Caco-2 (cell line): ENCODE results near the gene RBKS. TPM values are rescaled to one million over a fixed set of nuclear protein-coding genes. Genes with fewer than 3 reads are reported as not detected.
A peak's percentile ranks its signal among the peaks of the same experiment; 100 is the strongest.

ENCODE experiments used
- BruUV-seq: library from RNA; stranded (reverse); fragments of 400-500 nt; replicated peaks from 2 replicates; lab custom pipeline; 2021; lab: Mats Ljungman, UMichigan
- CTCF ChIA-PET: fragments of 300-600 bp; sonication (Branson Sonifier 250); formaldehyde crosslinking; loops from one replicate; lab custom pipeline; 2022; ENCODE audit warnings: antibody characterized with exemption; lab: Charles Lee
- POLR2A ChIA-PET: fragments of 300-600 bp; sonication (Branson Sonifier 250); formaldehyde crosslinking; loops from one replicate; lab custom pipeline; 2022; ENCODE audit warnings: antibody characterized with exemption; lab: Charles Lee
- DNase-seq, 2 experiments: peaks; one replicate each; pipeline versions ENCODE4 v3.0.0 to v3.0.0-alpha.2; 2020 to 2022
- H3K27me3 ChIP-seq: replicated peaks from 2 replicates; pipeline ENCODE4 v1.6.0; 2011; ENCODE audit warnings: low read length; ENCODE audit not compliant: control insufficient read depth, insufficient read depth
- H3K36me3 ChIP-seq: 2 replicates; pipeline ENCODE4 v1.5.1; 2011; ENCODE audit warnings: low read length; ENCODE audit not compliant: control insufficient read depth, insufficient read depth
- H3K4me1 ChIP-seq: fragments of 250-450 bp; sonication (Bioruptor Pico); 2 replicates; pipeline ENCODE4 v1.5.1; 2020; ENCODE audit warnings: mild to moderate bottlenecking
- H3K4me3 ChIP-seq: 2 replicates; pipeline ENCODE4 v1.5.1; 2011; ENCODE audit warnings: low read depth, mild to moderate bottlenecking, control low read depth, low read length
- H3K9me3 ChIP-seq: fragments of 250-450 bp; sonication (Bioruptor Pico); 2 replicates; pipeline ENCODE4 v1.5.1; 2020; ENCODE audit warnings: mild to moderate bottlenecking, moderate library complexity
- H3K27ac Mint-ChIP-seq: one replicate; pipeline ENCODE4 v1.8.0; 2022; ENCODE audit warnings: mixed read lengths; ENCODE audit not compliant: unreplicated experiment
- H3K27me3 Mint-ChIP-seq: one replicate; pipeline ENCODE4 v1.8.0; 2022; ENCODE audit warnings: mixed read lengths; ENCODE audit not compliant: insufficient read depth, unreplicated experiment
- H3K36me3 Mint-ChIP-seq: one replicate; pipeline ENCODE4 v1.8.0; 2022; ENCODE audit warnings: mild to moderate bottlenecking, mixed read lengths; ENCODE audit not compliant: insufficient read depth, unreplicated experiment
- H3K4me1 Mint-ChIP-seq: one replicate; pipeline ENCODE4 v1.8.0; 2022; ENCODE audit warnings: low read depth, mixed read lengths; ENCODE audit not compliant: unreplicated experiment
- H3K4me3 Mint-ChIP-seq: one replicate; pipeline ENCODE4 v1.8.0; 2022; ENCODE audit warnings: mild to moderate bottlenecking, moderate library complexity, mixed read lengths; ENCODE audit not compliant: unreplicated experiment
- H3K9me3 Mint-ChIP-seq: one replicate; pipeline ENCODE4 v1.8.0; 2022; ENCODE audit warnings: mixed read lengths; ENCODE audit not compliant: unreplicated experiment
- intact Hi-C: fragments of 100-400 bp; cut with micrococcal nuclease; formaldehyde crosslinking; loops from one replicate; pipeline ENCODE4 v1.10.0; 2022; ENCODE audit not compliant: unreplicated experiment
- total RNA-seq: library from RNA; stranded (reverse); gene quantifications from 2 replicates; pipeline ENCODE4 v1.2.3, GENCODE V29; 2022
- TF ChIP-seq, protein P1 (sequence below), 2 experiments: fragments of 200-600 bp in 1 of 2; IDR thresholded peaks; 1 replicate in 1 of 2; 2 replicates in 1 of 2; pipeline versions ENCODE4 v1.5.1 to v1.8.0; 2011 to 2022; ENCODE audit warnings: antibody characterized with exemption in 1 of 2, control low read depth in 1 of 2, inconsistent platforms in 1 of 2, low read depth in 1 of 2, low read length in 1 of 2, mild to moderate bottlenecking in 1 of 2, moderate library complexity in 1 of 2; ENCODE audit not compliant: insufficient read depth in 1 of 2, severe bottlenecking in 1 of 2, unreplicated experiment in 1 of 2

Gene RBKS
- total RNA-seq, 1 experiment from 2014 or later = 7.4 TPM

DNA sequence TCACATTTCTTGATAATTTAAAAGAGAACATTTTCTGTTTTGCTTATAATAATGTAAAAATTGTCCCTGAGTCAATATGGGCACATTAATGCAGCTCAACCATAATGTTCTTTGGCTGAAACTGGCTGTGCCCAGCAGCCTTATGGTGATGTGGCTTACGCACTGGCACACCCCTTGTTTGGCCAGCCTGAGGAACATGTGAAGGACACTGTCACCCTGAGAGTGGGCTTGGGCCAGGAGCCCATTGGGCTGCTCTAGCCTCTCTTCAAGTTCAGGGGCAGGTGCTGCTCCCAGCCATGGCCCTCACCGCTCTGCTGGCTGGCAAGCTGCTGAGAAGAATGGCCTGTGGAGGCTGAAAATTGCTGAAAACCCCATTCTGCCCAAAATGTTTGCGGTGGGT lies 81.2 kb downstream of the RBKS start:
- BruUV-seq = no TSS peak
- no peaks in the 10 kb centered on the region for H3K9me3 ChIP-seq
- intact Hi-C loops = loop anchor here (5.0 to 10.0 kb wide), 2 partner anchors 76 to 643 kb away; no protein-coding TSS in a partner anchor
- H3K4me3 ChIP-seq = no peak overlapping the region
- ChIA-PET CTCF (no interaction called here), POLR2A (no interaction called here)
- no peaks in the 10 kb centered on the region for H3K4me1 Mint-ChIP-seq
- no peaks in the 10 kb centered on the region for H3K36me3 Mint-ChIP-seq
- H3K4me1 ChIP-seq = peaks cover 9% of the 10 kb centered on the region; the same call in 1 of the 2 replicates
- H3K4me3 Mint-ChIP-seq = no peak overlapping the region
- no peak overlapping the region for H3K27ac Mint-ChIP-seq
- no peaks in the 10 kb centered on the region for H3K36me3 ChIP-seq
- H3K9me3 Mint-ChIP-seq = no peaks in the 10 kb centered on the region
- TF ChIP-seq, protein P1, sequence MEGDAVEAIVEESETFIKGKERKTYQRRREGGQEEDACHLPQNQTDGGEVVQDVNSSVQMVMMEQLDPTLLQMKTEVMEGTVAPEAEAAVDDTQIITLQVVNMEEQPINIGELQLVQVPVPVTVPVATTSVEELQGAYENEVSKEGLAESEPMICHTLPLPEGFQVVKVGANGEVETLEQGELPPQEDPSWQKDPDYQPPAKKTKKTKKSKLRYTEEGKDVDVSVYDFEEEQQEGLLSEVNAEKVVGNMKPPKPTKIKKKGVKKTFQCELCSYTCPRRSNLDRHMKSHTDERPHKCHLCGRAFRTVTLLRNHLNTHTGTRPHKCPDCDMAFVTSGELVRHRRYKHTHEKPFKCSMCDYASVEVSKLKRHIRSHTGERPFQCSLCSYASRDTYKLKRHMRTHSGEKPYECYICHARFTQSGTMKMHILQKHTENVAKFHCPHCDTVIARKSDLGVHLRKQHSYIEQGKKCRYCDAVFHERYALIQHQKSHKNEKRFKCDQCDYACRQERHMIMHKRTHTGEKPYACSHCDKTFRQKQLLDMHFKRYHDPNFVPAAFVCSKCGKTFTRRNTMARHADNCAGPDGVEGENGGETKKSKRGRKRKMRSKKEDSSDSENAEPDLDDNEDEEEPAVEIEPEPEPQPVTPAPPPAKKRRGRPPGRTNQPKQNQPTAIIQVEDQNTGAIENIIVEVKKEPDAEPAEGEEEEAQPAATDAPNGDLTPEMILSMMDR (IDR thresholded peaks at IDR 0.05; ENCODE audit: insufficient read depth in 1 of 2, low read depth in 1 of 2, low read length in 1 of 2, severe bottlenecking in 1 of 2, unreplicated experiment in 1 of 2) = no peak
- no peaks in the 10 kb centered on the region for H3K27me3 ChIP-seq
- H3K27me3 Mint-ChIP-seq = no peaks in the 10 kb centered on the region
- no peak for DNase-seq

DNA sequence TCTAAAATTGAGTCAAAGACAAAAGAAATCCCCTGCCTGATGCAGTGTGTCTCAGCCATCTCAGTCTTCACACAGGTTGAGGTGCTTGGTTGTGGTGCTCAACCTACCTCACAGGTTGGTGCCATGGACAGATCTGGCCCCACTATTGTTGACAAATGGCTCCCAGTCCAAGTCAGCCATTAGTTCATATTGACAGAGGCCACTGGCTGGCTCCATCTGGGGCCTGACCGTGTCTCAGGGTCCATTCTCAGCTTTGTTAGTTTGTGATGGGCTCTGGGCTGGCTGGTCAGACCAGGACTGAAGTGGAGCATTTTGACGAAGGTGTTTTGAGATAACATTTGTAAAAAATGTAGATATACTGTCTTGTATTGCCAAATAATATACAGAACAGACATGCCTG lies 81.8 kb downstream of the RBKS start:
- no TSS peak for BruUV-seq
- Mint-ChIP-seq H3K27me3 (no peaks in the 10 kb centered on the region), H3K9me3 (no peaks in the 10 kb centered on the region), H3K4me1 (no peaks in the 10 kb centered on the region), H3K36me3 (no peaks in the 10 kb centered on the region), H3K27ac (no peak overlapping the region), H3K4me3 (no peak overlapping the region)
- TF ChIP-seq, protein P1 (IDR thresholded peaks at IDR 0.05; ENCODE audit: insufficient read depth in 1 of 2, low read depth in 1 of 2, low read length in 1 of 2, severe bottlenecking in 1 of 2, unreplicated experiment in 1 of 2) = no peak
- no peak for DNase-seq
- H3K9me3 ChIP-seq = no peaks in the 10 kb centered on the region
- ChIA-PET POLR2A (no interaction called here), CTCF (no interaction called here)
- H3K27me3 ChIP-seq = no peaks in the 10 kb centered on the region
- no peak overlapping the region for H3K4me3 ChIP-seq
- intact Hi-C loops = loop anchor here (5.0 to 10.0 kb wide), 2 partner anchors 76 to 644 kb away; no protein-coding TSS in a partner anchor
- peaks cover 9% of the 10 kb centered on the region; the same call in 1 of the 2 replicates for H3K4me1 ChIP-seq
- H3K36me3 ChIP-seq = no peaks in the 10 kb centered on the region

DNA sequence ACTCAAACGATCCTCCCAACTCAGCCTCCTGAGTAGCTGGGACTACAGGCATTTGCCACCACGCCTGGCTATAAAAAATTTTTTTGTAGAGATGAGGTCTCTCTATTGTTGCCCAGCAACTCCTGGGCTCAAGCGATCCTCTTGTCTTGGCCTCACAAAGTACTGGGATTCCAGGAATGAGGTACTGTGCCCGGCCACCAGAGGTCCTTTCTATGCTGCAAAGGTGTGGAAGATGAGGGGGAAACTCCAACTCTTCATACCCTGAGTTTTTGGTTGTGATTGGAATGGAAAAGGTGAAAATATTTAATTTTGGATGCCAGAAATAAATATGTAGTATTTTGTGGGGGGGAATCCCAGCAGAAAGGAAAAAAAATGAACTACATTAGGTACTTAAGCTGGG lies 82.7 kb downstream of the RBKS start:
- H3K4me1 ChIP-seq = peaks cover 16% of the 10 kb centered on the region; the same call in 1 of the 2 replicates
- no peak overlapping the region for H3K4me3 ChIP-seq
- no peaks in the 10 kb centered on the region for H3K36me3 Mint-ChIP-seq
- H3K9me3 Mint-ChIP-seq = no peaks in the 10 kb centered on the region
- ChIA-PET POLR2A (no interaction called here), CTCF (no interaction called here)
- TF ChIP-seq, protein P1 (IDR thresholded peaks at IDR 0.05; ENCODE audit: insufficient read depth in 1 of 2, low read depth in 1 of 2, low read length in 1 of 2, severe bottlenecking in 1 of 2, unreplicated experiment in 1 of 2) = peak; percentile 48 to 66
- no peaks in the 10 kb centered on the region for H3K27me3 Mint-ChIP-seq
- intact Hi-C loops = loop anchor here (1.0 to 10.0 kb wide), 4 partner anchors 77 to 645 kb away; no protein-coding TSS in a partner anchor
- no TSS peak for BruUV-seq
- no peaks in the 10 kb centered on the region for H3K27me3 ChIP-seq
- H3K4me3 Mint-ChIP-seq = no peak overlapping the region
- no peaks in the 10 kb centered on the region for H3K9me3 ChIP-seq
- DNase-seq = peak; percentile 55 to 59
- no peak overlapping the region for H3K27ac Mint-ChIP-seq
- no peaks in the 10 kb centered on the region for H3K4me1 Mint-ChIP-seq
- no peaks in the 10 kb centered on the region for H3K36me3 ChIP-seq
